Stomach (tissue), 9 donors: ENCODE data around the gene KCNAB2. TPM values are rescaled to one million over a fixed set of nuclear protein-coding genes. Genes with fewer than 3 reads are reported as not detected.

Source experiments
- DNase-seq, 2 donors: peaks; one replicate each; pipeline versions ENCODE4 v3.0.0 to v3.0.0-alpha.2; 2013 to 2019
- H3K27ac ChIP-seq, 5 donors: fragments of 200-600 bp in 4 of 5; sonication (generic) in 4 of 5; one replicate each; pipeline ENCODE4 v1.5.1; 2013 to 2019; ENCODE audit warnings: mild to moderate bottlenecking in 1 of 5, moderate library complexity in 1 of 5
- H3K27me3 ChIP-seq, 3 donors: fragments of 200-600 bp; sonication (generic); one replicate each; pipeline ENCODE4 v1.5.1; 2017 to 2019; ENCODE audit warnings: mixed run types in 1 of 3
- H3K36me3 ChIP-seq, 4 donors: fragments of 200-600 bp; sonication (generic); 1 replicate in 3 of 4; 2 replicates in 1 of 4; pipeline ENCODE4 v1.5.1; 2016 to 2019
- H3K4me1 ChIP-seq, 4 donors: fragments of 200-600 bp; sonication (generic); one replicate each; pipeline ENCODE4 v1.5.1; 2016 to 2019
- H3K4me3 ChIP-seq, 4 donors: fragments of 200-600 bp; sonication (generic) in 3 of 4; one replicate each; pipeline ENCODE4 v1.5.1; 2016 to 2019; ENCODE audit warnings: mild to moderate bottlenecking in 1 of 4
- H3K9me3 ChIP-seq, 4 donors: fragments of 200-600 bp; sonication (generic); one replicate each; pipeline ENCODE4 v1.5.1; 2016 to 2019
- CTCF ChIP-seq, 7 experiments: fragments of 450-650 bp in 4 of 7; fragments of 200-600 bp in 3 of 7; sonication (generic) in 3 of 7; IDR thresholded peaks; one replicate each; pipeline ENCODE4 v1.5.1; 2016 to 2019; ENCODE audit warnings: antibody characterized with exemption in 7 of 7, control low read depth in 2 of 7, mild to moderate bottlenecking in 1 of 7
- EP300 ChIP-seq: sonication (generic); formaldehyde crosslinking; IDR thresholded peaks from one replicate; pipeline ENCODE4 v1.6.1; 2017; ENCODE audit warnings: antibody characterized with exemption
- POLR2A ChIP-seq, 4 donors: fragments of 450-650 bp; IDR thresholded peaks; one replicate each; pipeline ENCODE4 v1.6.1; 2016; ENCODE audit warnings: antibody characterized with exemption in 4 of 4, control low read depth in 2 of 4, mild to moderate bottlenecking in 1 of 4, moderate library complexity in 1 of 4
- POLR2AphosphoS5 ChIP-seq, 3 donors: sonication (generic); formaldehyde crosslinking; IDR thresholded peaks; one replicate each; pipeline ENCODE4 v1.6.1; 2016; ENCODE audit warnings: antibody characterized with exemption in 3 of 3
- WGBS, 5 donors: extraction: QIAGEN DNeasy Blood & Tissue Kit in 3 of 5; methylation state at CpG; one replicate each; pipeline versions ENCODE4 v1.1.5 to v1.1.7; 2013 to 2018; 5-methylcytosine and 5-hydroxymethylcytosine counted together
- intact Hi-C: fragments of 100-400 bp; cut with DNase I; formaldehyde crosslinking; loops from one replicate; pipeline ENCODE4 v1.15.1; 2023; ENCODE audit warnings: low total_unique reads
- polyA plus RNA-seq, 3 donors: library from polyadenylated mRNA; stranded (reverse); fragments of 200-250 nt; gene quantifications; one replicate each; pipeline ENCODE4 v1.2.3, GENCODE V29; 2013
- total RNA-seq, 5 donors: library from RNA; depleted of rRNA; stranded (reverse); fragments of >200 nt; gene quantifications; one replicate each; pipeline versions ENCODE4 v1.1.0 to v1.2.3, GENCODE V29; 2014 to 2016
- donor health status: healthy with polysubstance abuse.
- donor health status: Bipolar disorder and iron deficiency.
- donor health status: healthy.

KCNAB2 gene
- total and polyA plus RNA-seq, 8 donors, result 0.29 to 39.1 (median 3.3) TPM

- 63 to 76% (median 69%) methylated on average over 6 to 7 of the region's 7 CpGs for WGBS, 5 donors
- no peaks in the 10 kb centered on the region for H3K36me3 ChIP-seq
- H3K27me3 ChIP-seq, result peaks cover 0 to 53% (median 34%) of the 10 kb centered on the region in 3 donors
- intact Hi-C loops, result no loop called here
- H3K4me1 ChIP-seq, result peaks cover 8 to 11% (median 10%) of the 10 kb centered on the region in 4 donors
- no peak overlapping the region for H3K4me3 ChIP-seq
- TF ChIP-seq EP300 (no peak), CTCF (IDR thresholded peaks at IDR 0.05) (no peak), POLR2A (IDR thresholded peaks at IDR 0.05) (no peak), POLR2AphosphoS5 (IDR thresholded peaks at IDR 0.05) (no peak)
- no peak overlapping the region for H3K27ac ChIP-seq
- H3K9me3 ChIP-seq, result no peaks in the 10 kb centered on the region
- DNase-seq, result no peak
Observed at GRCh38 chr1:6144175-6144574, 98.5 kb downstream of the KCNAB2 start.

GRCh38 chr1:6144647-6145395 lies 99.1 kb downstream of the KCNAB2 start:
- DNase-seq, result no peak
- intact Hi-C loops, result no loop called here
- no peak overlapping the region for H3K27ac ChIP-seq
- H3K9me3 ChIP-seq, result no peaks in the 10 kb centered on the region
- H3K27me3 ChIP-seq, result peaks cover 0 to 55% (median 37%) of the 10 kb centered on the region in 3 donors
- peaks cover 8 to 12% (median 10%) of the 10 kb centered on the region in 4 donors for H3K4me1 ChIP-seq
- TF ChIP-seq EP300 (no peak), POLR2AphosphoS5 (IDR thresholded peaks at IDR 0.05) (no peak), POLR2A (IDR thresholded peaks at IDR 0.05) (no peak), CTCF (IDR thresholded peaks at IDR 0.05) (no peak)
- H3K4me3 ChIP-seq, result no peak overlapping the region
- 26 to 49% (median 36%) methylated on average over 16 of the region's 16 CpGs for WGBS, 5 donors
- H3K36me3 ChIP-seq, result no peaks in the 10 kb centered on the region

- no peak for DNase-seq
- 55 to 71% (median 61%) methylated on average over 2 of the region's 2 CpGs for WGBS, 5 donors
- H3K27me3 ChIP-seq, result peaks cover 0 to 55% (median 37%) of the 10 kb centered on the region in 3 donors
- H3K36me3 ChIP-seq, result no peaks in the 10 kb centered on the region
- intact Hi-C loops, result no loop called here
- no peak overlapping the region for H3K4me3 ChIP-seq
- H3K9me3 ChIP-seq, result no peaks in the 10 kb centered on the region
- H3K4me1 ChIP-seq, result peaks cover 8 to 12% (median 10%) of the 10 kb centered on the region in 4 donors
- no peak overlapping the region for H3K27ac ChIP-seq
- TF ChIP-seq EP300 (no peak), CTCF (IDR thresholded peaks at IDR 0.05) (no peak), POLR2AphosphoS5 (IDR thresholded peaks at IDR 0.05) (no peak), POLR2A (IDR thresholded peaks at IDR 0.05) (no peak)
Observed at GRCh38 chr1:6145396-6145750, 99.7 kb downstream of the KCNAB2 start.

DNA sequence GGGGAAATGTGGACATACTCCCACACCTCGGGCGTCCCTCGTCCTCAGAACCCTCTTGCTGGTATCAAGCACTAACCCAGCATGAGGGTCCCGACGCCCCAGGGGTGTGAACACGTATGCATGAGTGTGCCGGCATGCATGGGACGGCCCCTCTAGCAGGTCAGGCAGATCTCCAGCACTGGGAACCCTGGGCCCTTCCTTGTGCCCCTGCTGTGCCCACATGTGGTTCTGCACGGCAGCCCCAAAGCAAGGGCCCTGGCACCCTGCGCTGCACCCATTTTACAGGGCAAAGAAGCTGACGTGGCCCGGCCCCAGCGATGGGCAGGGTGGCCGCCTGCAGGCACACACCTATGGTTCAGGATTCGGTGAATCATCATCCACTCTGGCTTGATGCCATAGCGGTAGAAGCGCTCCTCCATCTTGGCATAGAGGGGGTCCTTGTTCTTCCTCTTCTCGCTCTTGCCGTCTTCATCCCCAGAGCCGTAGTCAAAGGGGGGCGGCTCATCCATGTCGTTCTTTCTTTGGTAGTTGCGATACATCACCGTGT lies 100.2 kb downstream of the KCNAB2 start:
- no peak overlapping the region for H3K27ac ChIP-seq
- no peak overlapping the region for H3K4me3 ChIP-seq
- DNase-seq, result no peak
- H3K27me3 ChIP-seq, result peaks cover 0 to 55% (median 37%) of the 10 kb centered on the region in 3 donors
- H3K4me1 ChIP-seq, result peaks cover 8 to 12% (median 10%) of the 10 kb centered on the region in 4 donors
- intact Hi-C loops, result no loop called here
- TF ChIP-seq CTCF (IDR thresholded peaks at IDR 0.05), result no peak
- TF ChIP-seq EP300, result no peak
- no peak for TF ChIP-seq POLR2AphosphoS5 (IDR thresholded peaks at IDR 0.05)
- TF ChIP-seq POLR2A (IDR thresholded peaks at IDR 0.05), result no peak
- WGBS, 5 donors, result 76 to 90% (median 87%) methylated on average over 24 of the region's 24 CpGs
- H3K36me3 ChIP-seq, result no peaks in the 10 kb centered on the region
- H3K9me3 ChIP-seq, result no peaks in the 10 kb centered on the region
